Activated CD8-positive, alpha-beta memory T cell treated with anti-CD3 and anti-CD28 coated beads, Interleukin-2, amount 10 ng/mL, durations not matched to agents 7 days and 5 days (primary cell): ENCODE data around the gene RICTOR. TPM values are rescaled to one million over a fixed set of nuclear protein-coding genes. Genes with fewer than 3 reads are reported as not detected.

Experiments used
- ATAC-seq: fragments of 150-1000 bp; cut with Tn5 transposase; one replicate; pipeline ENCODE4 v1.10.0; 2021; ENCODE audit warnings: moderate library complexity
- CTCF ChIA-PET: fragments of 350-600 bp; sonication (Branson Sonifier 250); formaldehyde crosslinking; loops from one replicate; lab custom pipeline; 2021; ENCODE audit warnings: antibody characterized with exemption; lab: Charles Lee
- DNase-seq: peaks from one replicate; pipeline ENCODE4 v3.0.0-alpha.2; 2020
- H3K27ac Mint-ChIP-seq: one replicate; pipeline ENCODE4 v1.8.0; 2021; ENCODE audit warnings: mild to moderate bottlenecking, mixed read lengths
- H3K27me3 Mint-ChIP-seq: one replicate; pipeline ENCODE4 v1.8.0; 2021; ENCODE audit warnings: mixed read lengths
- H3K36me3 Mint-ChIP-seq: one replicate; pipeline ENCODE4 v1.8.0; 2021; ENCODE audit warnings: mild to moderate bottlenecking, mixed read lengths
- H3K4me1 Mint-ChIP-seq: one replicate; pipeline ENCODE4 v1.8.0; 2021; ENCODE audit warnings: mixed read lengths
- H3K4me3 Mint-ChIP-seq: one replicate; pipeline ENCODE4 v1.8.0; 2021; ENCODE audit warnings: mild to moderate bottlenecking, moderate library complexity, mixed read lengths
- H3K9me3 Mint-ChIP-seq: one replicate; pipeline ENCODE4 v1.8.0; 2022; ENCODE audit warnings: low read depth, mixed read lengths
- total RNA-seq, 2 experiments: library from RNA; stranded (reverse); gene quantifications; one replicate each; pipeline ENCODE4 v1.2.3, GENCODE V29; 2021

Gene RICTOR
- total RNA-seq, 2 experiments from 2014 or later = 40.2 to 50.5 TPM

DNA sequence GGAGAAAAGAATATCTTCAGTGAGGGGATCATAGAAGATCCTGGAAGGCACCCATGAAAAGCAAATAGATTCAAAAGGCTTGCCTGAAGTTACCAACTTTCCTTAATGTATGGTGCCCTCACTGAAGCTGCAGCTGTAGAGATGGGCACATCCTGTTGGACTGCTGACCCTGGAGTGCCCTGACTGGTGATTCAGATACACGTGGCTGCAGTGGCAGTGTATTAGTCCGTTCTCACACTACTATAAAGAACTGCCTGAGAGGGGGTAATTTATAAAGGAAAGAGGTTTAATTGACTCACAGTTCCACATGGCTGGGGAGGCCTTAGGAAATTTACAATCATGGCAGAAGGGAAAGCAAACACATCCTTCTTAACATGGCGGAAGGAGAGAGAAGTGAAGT, 148.1 kb downstream of the RICTOR start:
- Mint-ChIP-seq H3K4me3 (no peak overlapping the region), H3K4me1 (peaks cover under 1% of the 10 kb centered on the region), H3K27ac (no peak overlapping the region), H3K9me3 (no peaks in the 10 kb centered on the region), H3K27me3 (peaks cover 47% of the 10 kb centered on the region), H3K36me3 (no peaks in the 10 kb centered on the region)
- CTCF ChIA-PET = no interaction called here
- no peak for DNase-seq
- no peak for ATAC-seq

DNA sequence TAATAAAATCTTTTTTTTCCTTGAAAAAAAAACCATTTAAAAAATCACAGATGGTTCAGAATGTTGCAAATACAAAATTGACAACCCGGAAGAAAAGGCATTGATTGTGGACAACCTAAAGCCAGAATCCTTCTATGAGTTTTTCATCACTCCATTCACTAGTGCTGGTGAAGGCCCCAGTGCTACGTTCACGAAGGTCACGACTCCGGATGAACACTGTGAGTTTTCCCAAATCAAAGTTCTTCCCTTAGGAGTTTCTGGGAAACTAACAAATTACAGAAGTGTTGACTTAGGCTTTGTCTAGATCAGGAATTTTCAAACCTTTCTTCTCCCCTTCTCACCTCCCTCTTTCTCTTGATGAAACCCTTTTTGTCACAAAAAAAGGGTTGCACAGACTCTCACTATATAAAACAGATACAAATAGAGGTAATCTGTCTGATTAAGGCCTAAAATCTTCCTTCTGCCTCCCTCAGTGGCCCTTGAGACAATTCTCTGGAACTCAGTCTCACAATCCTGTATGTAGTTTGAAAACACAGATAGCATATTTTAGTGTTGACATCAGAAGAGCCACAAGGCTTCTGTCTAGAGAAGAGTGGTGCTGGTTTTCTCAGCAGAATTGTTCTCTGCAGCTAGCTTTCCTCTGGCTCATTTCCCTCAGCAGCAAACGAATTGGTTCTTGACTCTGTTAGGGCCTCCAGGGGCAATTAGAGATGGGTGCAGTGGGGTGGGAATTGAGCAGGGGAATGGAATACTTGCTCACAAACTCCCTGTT, 148.9 kb downstream of the RICTOR start:
- Mint-ChIP-seq H3K27me3 (peaks cover 46% of the 10 kb centered on the region), H3K27ac (no peak overlapping the region), H3K4me3 (no peak overlapping the region), H3K4me1 (no peaks in the 10 kb centered on the region), H3K36me3 (no peaks in the 10 kb centered on the region), H3K9me3 (no peaks in the 10 kb centered on the region)
- DNase-seq (no peak), ATAC-seq (no peak)
- CTCF ChIA-PET = no interaction called here

- ATAC-seq (no peak), DNase-seq (no peak)
- Mint-ChIP-seq H3K4me1 (no peaks in the 10 kb centered on the region), H3K36me3 (no peaks in the 10 kb centered on the region), H3K27ac (no peak overlapping the region), H3K4me3 (no peak overlapping the region), H3K27me3 (peaks cover 54% of the 10 kb centered on the region), H3K9me3 (no peaks in the 10 kb centered on the region)
- CTCF ChIA-PET = interaction anchor here (0.6 to 1.7 kb wide), 3 partner anchors 406 to 503 kb away, joined by 3 to 6 read pairs (median 3); no protein-coding TSS in a partner anchor
These were observed 150.3 kb downstream of the RICTOR start for GRCh38 chr5:38923661-38924451.

- CTCF ChIA-PET = interaction anchor here (0.6 to 1.9 kb wide), 8 partner anchors 9 to 783 kb away, joined by 3 to 18 read pairs (median 4); no protein-coding TSS in a partner anchor
- H3K4me3 Mint-ChIP-seq = no peak overlapping the region
- DNase-seq (peak; percentile 62), ATAC-seq (peak; percentile 64)
- no peaks in the 10 kb centered on the region for H3K9me3 Mint-ChIP-seq
- H3K36me3 Mint-ChIP-seq = no peaks in the 10 kb centered on the region
- H3K4me1 Mint-ChIP-seq = no peaks in the 10 kb centered on the region
- H3K27ac Mint-ChIP-seq = no peak overlapping the region
- peaks cover 54% of the 10 kb centered on the region for H3K27me3 Mint-ChIP-seq
These were observed 152.0 kb downstream of the RICTOR start for GRCh38 chr5:38922199-38922598.

- no peaks in the 10 kb centered on the region for H3K9me3 Mint-ChIP-seq
- H3K36me3 Mint-ChIP-seq = no peaks in the 10 kb centered on the region
- no peak overlapping the region for H3K27ac Mint-ChIP-seq
- DNase-seq (no peak), ATAC-seq (no peak)
- peaks cover 64% of the 10 kb centered on the region for H3K27me3 Mint-ChIP-seq
- H3K4me1 Mint-ChIP-seq = no peaks in the 10 kb centered on the region
- CTCF ChIA-PET = interaction anchor here (1.4 to 1.6 kb wide), 3 partner anchors 8 to 500 kb away, joined by 4 to 18 read pairs (median 7); no protein-coding TSS in a partner anchor
- no peak overlapping the region for H3K4me3 Mint-ChIP-seq
These were observed 153.0 kb downstream of the RICTOR start for GRCh38 chr5:38921174-38921573.

- ATAC-seq = no peak
- Mint-ChIP-seq H3K27me3 (peaks cover 69% of the 10 kb centered on the region), H3K27ac (no peak overlapping the region)
These were observed 157.4 kb downstream of the RICTOR start for GRCh38 chr5:38916802-38917201.

DNA sequence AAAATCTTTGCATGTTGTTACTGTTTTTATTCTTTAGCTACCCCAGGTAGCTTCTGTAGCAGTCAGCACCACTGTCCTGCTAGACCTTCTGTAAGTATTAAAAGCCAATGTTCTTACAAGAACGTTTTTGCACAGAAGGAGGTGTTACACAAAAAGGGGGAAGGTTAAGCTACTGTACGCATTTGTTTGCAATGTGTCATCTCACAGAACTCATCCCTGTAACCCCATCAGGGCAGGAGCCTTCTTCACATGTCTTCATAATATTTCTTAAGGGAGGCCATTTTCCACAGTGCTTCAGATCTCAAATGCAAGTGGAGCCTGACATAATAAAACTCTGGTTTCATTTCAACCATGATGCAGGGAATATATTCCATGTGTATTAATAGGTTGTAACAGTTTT, 160.5 kb downstream of the RICTOR start:
- peaks cover 59% of the 10 kb centered on the region for H3K27me3 Mint-ChIP-seq
- no peak for DNase-seq
- CTCF ChIA-PET = interaction anchor here (1.9 kb wide), 1 partner anchor 8 kb away, joined by 4 read pairs; no protein-coding TSS in a partner anchor
- peaks cover 4% of the 10 kb centered on the region for H3K9me3 Mint-ChIP-seq
- no peaks in the 10 kb centered on the region for H3K4me1 Mint-ChIP-seq
- ATAC-seq = no peak
- H3K4me3 Mint-ChIP-seq = no peak overlapping the region
- no peaks in the 10 kb centered on the region for H3K36me3 Mint-ChIP-seq
- no peak overlapping the region for H3K27ac Mint-ChIP-seq

More at GRCh38 chr5:38916802-38917201, 157.4 kb downstream of the RICTOR start:
- Mint-ChIP-seq H3K36me3 (no peaks in the 10 kb centered on the region), H3K4me3 (no peak overlapping the region), H3K9me3 (no peaks in the 10 kb centered on the region), H3K4me1 (no peaks in the 10 kb centered on the region)
- DNase-seq = no peak
- CTCF ChIA-PET = no interaction called here

DNA sequence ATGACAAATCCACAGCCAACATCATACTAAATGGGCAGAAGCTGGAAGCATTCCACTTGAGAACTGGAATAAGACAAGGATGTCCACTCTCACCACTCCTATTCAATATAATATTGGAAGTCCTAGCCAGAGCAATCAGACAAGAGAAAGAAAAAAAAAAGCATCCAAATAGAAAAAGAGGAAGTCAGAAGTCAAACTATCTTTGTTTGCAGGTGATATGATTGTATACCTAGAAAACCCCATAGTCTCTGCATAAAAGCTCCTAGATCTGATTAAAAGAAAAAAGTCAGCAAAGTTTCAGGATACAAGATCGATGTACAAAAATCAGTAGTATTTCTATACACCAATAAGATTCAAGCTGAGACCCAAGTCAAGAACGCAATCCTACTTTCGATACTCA, 162.3 kb downstream of the RICTOR start:
- Mint-ChIP-seq H3K4me1 (no peaks in the 10 kb centered on the region), H3K36me3 (no peaks in the 10 kb centered on the region), H3K27me3 (peaks cover 50% of the 10 kb centered on the region), H3K9me3 (peaks cover 5% of the 10 kb centered on the region), H3K27ac (no peak overlapping the region), H3K4me3 (no peak overlapping the region)
- DNase-seq (no peak), ATAC-seq (no peak)
- CTCF ChIA-PET = no interaction called here

DNA sequence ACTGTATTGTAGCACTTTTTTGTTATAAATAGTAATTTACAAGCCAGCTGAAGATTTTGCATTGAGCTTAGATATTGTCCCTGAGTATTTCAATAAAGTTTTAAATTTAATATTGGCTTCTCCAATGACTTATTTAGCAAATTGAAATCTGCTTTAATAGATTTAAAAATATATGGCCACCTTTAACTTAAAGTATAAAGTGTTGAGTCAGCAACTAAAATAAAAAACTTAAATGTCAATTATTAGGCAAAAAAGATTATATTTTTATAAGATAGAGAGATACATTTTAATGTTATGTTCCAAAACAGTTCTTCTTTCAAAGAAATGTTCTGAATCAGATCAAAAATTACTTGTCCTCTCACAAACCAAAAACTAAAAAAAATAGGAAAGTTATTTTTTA, 167.7 kb downstream of the RICTOR start:
- Mint-ChIP-seq H3K27me3 (peaks cover 10% of the 10 kb centered on the region), H3K9me3 (peaks cover 7% of the 10 kb centered on the region), H3K4me1 (no peaks in the 10 kb centered on the region), H3K4me3 (no peak overlapping the region), H3K27ac (no peak overlapping the region), H3K36me3 (no peaks in the 10 kb centered on the region)
- no peak for DNase-seq
- CTCF ChIA-PET = interaction anchor here (0.6 kb wide), 1 partner anchor 534 kb away, joined by 3 read pairs; no protein-coding TSS in a partner anchor
- ATAC-seq = no peak

GRCh38 chr5:38905516-38905915, 168.7 kb downstream of the RICTOR start:
- DNase-seq (no peak), ATAC-seq (no peak)
- Mint-ChIP-seq H3K36me3 (no peaks in the 10 kb centered on the region), H3K27me3 (peaks cover 4% of the 10 kb centered on the region), H3K27ac (no peak overlapping the region), H3K9me3 (peaks cover 7% of the 10 kb centered on the region), H3K4me3 (no peak overlapping the region), H3K4me1 (no peaks in the 10 kb centered on the region)
- CTCF ChIA-PET = interaction anchor here (1.0 kb wide), 1 partner anchor 96 kb away, joined by 3 read pairs; no protein-coding TSS in a partner anchor

DNA sequence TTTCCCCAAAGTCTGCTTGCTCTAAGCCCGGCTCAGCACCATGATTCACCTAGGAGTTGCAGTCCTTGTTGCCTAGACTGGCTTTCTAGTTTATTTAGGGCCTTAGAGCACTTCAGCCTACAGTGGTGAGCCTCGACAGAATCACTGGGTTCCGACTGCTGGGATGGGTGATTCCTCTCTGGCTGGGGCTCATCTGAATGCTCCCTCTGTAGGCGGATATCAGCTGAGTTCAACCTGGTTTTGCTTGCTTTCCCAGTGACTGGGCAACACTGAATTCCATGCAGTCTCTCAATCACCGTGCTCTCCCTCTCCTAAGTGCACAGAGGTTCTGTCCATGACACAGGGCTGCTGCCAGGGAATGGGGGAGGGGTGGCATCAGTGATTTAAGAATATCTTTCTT, 174.3 kb downstream of the RICTOR start:
- Mint-ChIP-seq H3K9me3 (peaks cover 5% of the 10 kb centered on the region), H3K27ac (no peak overlapping the region), H3K27me3 (peaks cover 25% of the 10 kb centered on the region), H3K4me1 (no peaks in the 10 kb centered on the region), H3K4me3 (no peak overlapping the region), H3K36me3 (no peaks in the 10 kb centered on the region)
- no peak for DNase-seq
- no peak for ATAC-seq
- CTCF ChIA-PET = no interaction called here

GRCh38 chr5:38896760-38897159, 177.4 kb downstream of the RICTOR start:
- no peak overlapping the region for H3K4me3 Mint-ChIP-seq
- H3K4me1 Mint-ChIP-seq = no peaks in the 10 kb centered on the region
- peaks cover 2% of the 10 kb centered on the region for H3K9me3 Mint-ChIP-seq
- H3K36me3 Mint-ChIP-seq = no peaks in the 10 kb centered on the region
- H3K27ac Mint-ChIP-seq = no peak overlapping the region
- no peak for ATAC-seq
- H3K27me3 Mint-ChIP-seq = peaks cover 36% of the 10 kb centered on the region
- no peak for DNase-seq
- CTCF ChIA-PET = no interaction called here

DNA sequence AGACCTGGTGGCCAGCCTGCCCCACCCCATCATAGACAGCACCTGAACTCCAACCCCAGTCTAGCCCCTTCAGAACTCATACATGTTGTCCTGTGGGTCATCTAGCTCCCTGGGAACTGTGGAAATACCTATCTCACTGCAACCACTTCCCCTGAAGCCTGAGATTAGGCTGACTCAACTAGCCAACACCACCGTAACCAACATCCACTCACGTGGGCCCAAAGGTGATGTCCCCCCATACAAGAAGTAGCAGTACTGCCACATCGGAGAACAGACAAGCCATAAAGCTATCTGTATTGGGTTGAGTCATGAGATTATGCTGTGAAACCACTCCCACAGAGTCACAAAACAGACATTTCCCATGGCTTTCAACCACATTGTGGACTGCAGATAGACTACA, 181.8 kb downstream of the RICTOR start:
- ATAC-seq = no peak
- no peaks in the 10 kb centered on the region for H3K4me1 Mint-ChIP-seq
- H3K9me3 Mint-ChIP-seq = peaks cover 2% of the 10 kb centered on the region
- peaks cover 44% of the 10 kb centered on the region for H3K27me3 Mint-ChIP-seq
- CTCF ChIA-PET = no interaction called here
- no peaks in the 10 kb centered on the region for H3K36me3 Mint-ChIP-seq
- no peak overlapping the region for H3K27ac Mint-ChIP-seq
- DNase-seq = no peak
- H3K4me3 Mint-ChIP-seq = no peak overlapping the region
